Astrocyte of the cerebellum (primary cell): ENCODE data around the gene LTB4R2.

Experiments
- DNase-seq: peaks from one replicate; pipeline ENCODE4 v3.0.0-alpha.2; 2011; ENCODE audit warnings: low read depth
- H3K4me3 ChIP-seq: 2 replicates; pipeline ENCODE4 v1.5.1; 2011; ENCODE audit warnings: mild to moderate bottlenecking, low read depth, low read length, moderate library complexity
- in situ Hi-C: cut with HindIII; loops from 2 replicates; pipeline ENCODE4 v1.10.0; 2017; ENCODE audit warnings: low sequenced_read_pairs
- TF ChIP-seq, protein P1 (sequence below): IDR thresholded peaks from 2 replicates; pipeline ENCODE4 v1.5.1; 2012; ENCODE audit warnings: low read length, low read depth, moderate library complexity, mild to moderate bottlenecking; ENCODE audit errors: missing control alignments

Gene LTB4R2

GRCh38 chr14:24360281-24360680 lies 50.3 kb downstream of the LTB4R2 start:
- in situ Hi-C loops, result no loop called here
- no peak overlapping the region for H3K4me3 ChIP-seq
- TF ChIP-seq, protein P1, sequence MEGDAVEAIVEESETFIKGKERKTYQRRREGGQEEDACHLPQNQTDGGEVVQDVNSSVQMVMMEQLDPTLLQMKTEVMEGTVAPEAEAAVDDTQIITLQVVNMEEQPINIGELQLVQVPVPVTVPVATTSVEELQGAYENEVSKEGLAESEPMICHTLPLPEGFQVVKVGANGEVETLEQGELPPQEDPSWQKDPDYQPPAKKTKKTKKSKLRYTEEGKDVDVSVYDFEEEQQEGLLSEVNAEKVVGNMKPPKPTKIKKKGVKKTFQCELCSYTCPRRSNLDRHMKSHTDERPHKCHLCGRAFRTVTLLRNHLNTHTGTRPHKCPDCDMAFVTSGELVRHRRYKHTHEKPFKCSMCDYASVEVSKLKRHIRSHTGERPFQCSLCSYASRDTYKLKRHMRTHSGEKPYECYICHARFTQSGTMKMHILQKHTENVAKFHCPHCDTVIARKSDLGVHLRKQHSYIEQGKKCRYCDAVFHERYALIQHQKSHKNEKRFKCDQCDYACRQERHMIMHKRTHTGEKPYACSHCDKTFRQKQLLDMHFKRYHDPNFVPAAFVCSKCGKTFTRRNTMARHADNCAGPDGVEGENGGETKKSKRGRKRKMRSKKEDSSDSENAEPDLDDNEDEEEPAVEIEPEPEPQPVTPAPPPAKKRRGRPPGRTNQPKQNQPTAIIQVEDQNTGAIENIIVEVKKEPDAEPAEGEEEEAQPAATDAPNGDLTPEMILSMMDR, result no peak
- DNase-seq, result no peak

GRCh38 chr14:24361326-24361725 lies 51.4 kb downstream of the LTB4R2 start:
- in situ Hi-C loops, result no loop called here
- DNase-seq, result no peak
- H3K4me3 ChIP-seq, result no peak overlapping the region
- TF ChIP-seq, protein P1, result no peak
